ENCODE data around the gene PHGDH.
"Not testable (repeated sequence)": the region's sequence is repeated elsewhere in the genome, so short reads cannot be mapped to it uniquely, and the experiment has no call there.

PHGDH gene

GRCh38 chr1:119689511-119689910, 22.2 kb upstream of the PHGDH start:
- TF ChIP-seq, protein P1, sequence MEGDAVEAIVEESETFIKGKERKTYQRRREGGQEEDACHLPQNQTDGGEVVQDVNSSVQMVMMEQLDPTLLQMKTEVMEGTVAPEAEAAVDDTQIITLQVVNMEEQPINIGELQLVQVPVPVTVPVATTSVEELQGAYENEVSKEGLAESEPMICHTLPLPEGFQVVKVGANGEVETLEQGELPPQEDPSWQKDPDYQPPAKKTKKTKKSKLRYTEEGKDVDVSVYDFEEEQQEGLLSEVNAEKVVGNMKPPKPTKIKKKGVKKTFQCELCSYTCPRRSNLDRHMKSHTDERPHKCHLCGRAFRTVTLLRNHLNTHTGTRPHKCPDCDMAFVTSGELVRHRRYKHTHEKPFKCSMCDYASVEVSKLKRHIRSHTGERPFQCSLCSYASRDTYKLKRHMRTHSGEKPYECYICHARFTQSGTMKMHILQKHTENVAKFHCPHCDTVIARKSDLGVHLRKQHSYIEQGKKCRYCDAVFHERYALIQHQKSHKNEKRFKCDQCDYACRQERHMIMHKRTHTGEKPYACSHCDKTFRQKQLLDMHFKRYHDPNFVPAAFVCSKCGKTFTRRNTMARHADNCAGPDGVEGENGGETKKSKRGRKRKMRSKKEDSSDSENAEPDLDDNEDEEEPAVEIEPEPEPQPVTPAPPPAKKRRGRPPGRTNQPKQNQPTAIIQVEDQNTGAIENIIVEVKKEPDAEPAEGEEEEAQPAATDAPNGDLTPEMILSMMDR (IDR thresholded peaks at IDR 0.05; ENCODE audit: poor library complexity, severe bottlenecking) = no peak
- H3K9me3 ChIP-seq (ENCODE audit: severe bottlenecking) = no peaks in the 10 kb centered on the region
- no peak overlapping the region for H3K4me3 ChIP-seq (ENCODE audit: severe bottlenecking)
- H3K36me3 ChIP-seq (ENCODE audit: low read depth) = no peaks in the 10 kb centered on the region
- DNase-seq (ENCODE audit: low spot score) (no peak), ATAC-seq (ENCODE audit: low read depth) (no peak)
- H3K27ac ChIP-seq (ENCODE audit: poor library complexity, severe bottlenecking) = no peak overlapping the region
- peaks cover 21% of the 10 kb centered on the region for H3K4me1 ChIP-seq (ENCODE audit: insufficient read depth, poor library complexity, severe bottlenecking)
- H3K27me3 ChIP-seq (ENCODE audit: insufficient read depth, poor library complexity, severe bottlenecking) = no peaks in the 10 kb centered on the region

GRCh38 chr1:119696863-119697262, 14.9 kb upstream of the PHGDH start:
- H3K27ac ChIP-seq (ENCODE audit: poor library complexity, severe bottlenecking); DNase-seq (ENCODE audit: low spot score); H3K4me3 ChIP-seq (ENCODE audit: severe bottlenecking): not testable (repeated sequence)

GRCh38 chr1:119697598-119697997, 14.1 kb upstream of the PHGDH start:
- TF ChIP-seq, protein P1 (IDR thresholded peaks at IDR 0.05; ENCODE audit: poor library complexity, severe bottlenecking) = no peak
- Histone ChIP-seq H3K27me3 (ENCODE audit: insufficient read depth, poor library complexity, severe bottlenecking) (no peaks in the 10 kb centered on the region), H3K27ac (ENCODE audit: poor library complexity, severe bottlenecking) (no peak overlapping the region), H3K36me3 (ENCODE audit: low read depth) (no peaks in the 10 kb centered on the region), H3K4me1 (ENCODE audit: insufficient read depth, poor library complexity, severe bottlenecking) (no peaks in the 10 kb centered on the region), H3K9me3 (ENCODE audit: severe bottlenecking) (peaks cover 6% of the 10 kb centered on the region), H3K4me3 (ENCODE audit: severe bottlenecking) (no peak overlapping the region)
- DNase-seq (ENCODE audit: low spot score) = no peak
- no peak for ATAC-seq (ENCODE audit: low read depth)

More at GRCh38 chr1:119696863-119697262, 14.9 kb upstream of the PHGDH start:
- not testable (repeated sequence) for ATAC-seq (ENCODE audit: low read depth); H3K27me3 ChIP-seq (ENCODE audit: insufficient read depth, poor library complexity, severe bottlenecking); H3K36me3 ChIP-seq (ENCODE audit: low read depth); H3K9me3 ChIP-seq (ENCODE audit: severe bottlenecking); H3K4me1 ChIP-seq (ENCODE audit: insufficient read depth, poor library complexity, severe bottlenecking)

GRCh38 chr1:119700326-119700725, 11.4 kb upstream of the PHGDH start:
- H3K4me1 ChIP-seq (ENCODE audit: insufficient read depth, poor library complexity, severe bottlenecking) = no peaks in the 10 kb centered on the region
- no peak for DNase-seq (ENCODE audit: low spot score)
- TF ChIP-seq, protein P1 (IDR thresholded peaks at IDR 0.05; ENCODE audit: poor library complexity, severe bottlenecking) = no peak
- no peaks in the 10 kb centered on the region for H3K36me3 ChIP-seq (ENCODE audit: low read depth)
- H3K27me3 ChIP-seq (ENCODE audit: insufficient read depth, poor library complexity, severe bottlenecking) = no peaks in the 10 kb centered on the region
- peaks cover 10% of the 10 kb centered on the region for H3K9me3 ChIP-seq (ENCODE audit: severe bottlenecking)
- no peak for ATAC-seq (ENCODE audit: low read depth)
- H3K4me3 ChIP-seq (ENCODE audit: severe bottlenecking) = no peak overlapping the region
- H3K27ac ChIP-seq (ENCODE audit: poor library complexity, severe bottlenecking) = no peak overlapping the region

GRCh38 chr1:119701659-119702058, 10.1 kb upstream of the PHGDH start:
- ATAC-seq (ENCODE audit: low read depth) = no peak

More at GRCh38 chr1:119701659-119702058, 10.1 kb upstream of the PHGDH start:
- H3K27me3 ChIP-seq (ENCODE audit: insufficient read depth, poor library complexity, severe bottlenecking) = no peaks in the 10 kb centered on the region
- peaks cover 10% of the 10 kb centered on the region for H3K9me3 ChIP-seq (ENCODE audit: severe bottlenecking)
- no peak overlapping the region for H3K27ac ChIP-seq (ENCODE audit: poor library complexity, severe bottlenecking)
- no peak for DNase-seq (ENCODE audit: low spot score)
- TF ChIP-seq, protein P1 (IDR thresholded peaks at IDR 0.05; ENCODE audit: poor library complexity, severe bottlenecking) = no peak
- no peaks in the 10 kb centered on the region for H3K4me1 ChIP-seq (ENCODE audit: insufficient read depth, poor library complexity, severe bottlenecking)
- no peaks in the 10 kb centered on the region for H3K36me3 ChIP-seq (ENCODE audit: low read depth)
- no peak overlapping the region for H3K4me3 ChIP-seq (ENCODE audit: severe bottlenecking)

Measured in RWPE2 (cell line).